K562 (cell line): ENCODE measurements around the gene TMCC1. TPM values are rescaled to one million over a fixed set of nuclear protein-coding genes. Genes with fewer than 3 reads are reported as not detected.

ENCODE experiments used
- ATAC-seq: fragments of 200-7000 bp; cut with Tn5 transposase; 3 replicates; pipeline ENCODE4 v1.9.1; 2020; ENCODE audit warnings: moderate library complexity
- BruUV-seq: library from RNA; stranded (reverse); fragments of 400-500 nt; replicated peaks from 2 replicates; lab custom pipeline; 2021; lab: Mats Ljungman, UMichigan
- CTCF ChIA-PET: fragments of 300-600 bp; formaldehyde crosslinking; extraction: SDS; loops from one replicate; lab custom pipeline; 2021; ENCODE audit warnings: low intra/inter-chr PET ratio; lab: Yijun Ruan, JAX
- POLR2A ChIA-PET: fragments of 300-600, 350-650 bp; sonication (Branson Sonifier 250); formaldehyde crosslinking; extraction: SDS; loops from one replicate; lab custom pipeline; 2021; ENCODE audit warnings: antibody characterized with exemption, inconsistent platforms; lab: Yijun Ruan, JAX
- DNase-seq, 4 experiments: peaks; one replicate each; pipeline versions ENCODE4 v3.0.0 to v3.0.0-alpha.2; 2011 to 2018; ENCODE audit warnings: low spot score in 3 of 4, mixed read lengths in 3 of 4; ENCODE audit errors: extremely low read depth in 1 of 4
- FAIRE-seq: peaks from 2 replicates; lab custom pipeline; 2011; peaks lifted over from hg19 to GRCh38; lab: Jason Lieb, UNC
- H2AFZ ChIP-seq: 2 replicates; pipeline ENCODE4 v1.6.0; 2011; ENCODE audit warnings: low read depth, low read length, control low read depth, inconsistent platforms
- H3K27ac ChIP-seq: fragments of 200-600 bp; 3 replicates; pipeline ENCODE4 v1.8.0; 2011; ENCODE audit warnings: low read depth, mild to moderate bottlenecking, control low read depth, inconsistent platforms, low read length, moderate library complexity, mixed read lengths; ENCODE audit errors: extremely low read depth
- H3K27me3 ChIP-seq, 2 experiments: fragments of 300-600 bp in 1 of 2; 2 replicates in 1 of 2; 3 replicates in 1 of 2; pipeline versions ENCODE4 v1.6.0 to v1.8.0; 2011; ENCODE audit warnings: inconsistent platforms in 2 of 2, low read length in 2 of 2, mild to moderate bottlenecking in 1 of 2, mixed read lengths in 1 of 2, moderate library complexity in 1 of 2; ENCODE audit not compliant: control insufficient read depth in 2 of 2, insufficient read depth in 2 of 2
- H3K36me3 ChIP-seq: fragments of 300-600 bp; 3 replicates; pipeline ENCODE4 v1.8.0; 2011; ENCODE audit warnings: mild to moderate bottlenecking, low read length, inconsistent platforms; ENCODE audit not compliant: control insufficient read depth, insufficient read depth
- H3K4me1 ChIP-seq, 2 experiments: fragments of 200-600 bp in 1 of 2; replicated peaks in 1 of 2; 2 replicates in 1 of 2; 3 replicates in 1 of 2; pipeline versions ENCODE4 v1.5.1 to v1.8.0; 2011; ENCODE audit warnings: inconsistent platforms in 2 of 2, low read length in 2 of 2, mild to moderate bottlenecking in 1 of 2, mixed read lengths in 1 of 2, moderate library complexity in 1 of 2; ENCODE audit not compliant: control insufficient read depth in 2 of 2, insufficient read depth in 2 of 2
- H3K4me2 ChIP-seq: 2 replicates; pipeline ENCODE4 v1.6.1; 2011; ENCODE audit warnings: low read length, control low read depth, inconsistent platforms, mixed read lengths; ENCODE audit not compliant: insufficient read depth
- H3K4me3 ChIP-seq: fragments of 200-600 bp; sonication (generic), shearing (Covaris generic); 2 replicates; pipeline ENCODE4 v1.5.1; 2016; ENCODE audit warnings: control low read depth, inconsistent platforms
- H3K79me2 ChIP-seq: fragments of 200-600 bp; 3 replicates; pipeline ENCODE4 v1.8.0; 2011; ENCODE audit warnings: low read length, inconsistent platforms; ENCODE audit not compliant: control insufficient read depth, insufficient read depth
- H3K9ac ChIP-seq, 2 experiments: 2 replicates each; pipeline versions ENCODE4 v1.6.0 to v1.6.1; 2011; ENCODE audit warnings: low read depth in 2 of 2, low read length in 2 of 2, control low read depth in 1 of 2, inconsistent platforms in 1 of 2, mild to moderate bottlenecking in 1 of 2, mixed read lengths in 1 of 2; ENCODE audit not compliant: insufficient read depth in 1 of 2
- H3K9me1 ChIP-seq: one replicate; pipeline ENCODE4 v1.6.0; 2011; ENCODE audit warnings: inconsistent platforms, mild to moderate bottlenecking, low read length, moderate library complexity; ENCODE audit not compliant: control insufficient read depth, insufficient read depth
- H3K9me3 ChIP-seq: replicated peaks from 2 replicates; pipeline ENCODE4 v1.5.1; 2011; ENCODE audit warnings: low read depth, low read length, inconsistent platforms; ENCODE audit not compliant: control insufficient read depth, insufficient read depth
- H4K20me1 ChIP-seq: replicated peaks from 2 replicates; pipeline ENCODE4 v1.6.1; 2011; ENCODE audit warnings: low read length, inconsistent platforms, mixed read lengths; ENCODE audit not compliant: control insufficient read depth, insufficient read depth
- CXXC5 ChIP-seq: fragments of 250-450 bp; sonication (Bioruptor Pico); IDR thresholded peaks from 2 replicates; pipeline ENCODE4 v1.8.0; 2022; ENCODE audit warnings: inconsistent platforms, mild to moderate bottlenecking, moderate library complexity
- WGBS: fragments of 100-300 bp; shearing (Covaris generic); methylation state at CpG from one replicate; pipeline ENCODE4 v1.1.6; 2016; ENCODE audit warnings: low coverage, mixed read lengths; ENCODE audit not compliant: insufficient coverage; ENCODE audit errors: missing lambda C conversion rate; 5-methylcytosine and 5-hydroxymethylcytosine counted together
- in situ Hi-C: fragments of 300-500 bp; cut with MboI; formaldehyde crosslinking; loops from 4 replicates; pipeline ENCODE4 v1.15.0; 2018; ENCODE audit warnings: inconsistent platforms, mixed read lengths
- intact Hi-C: fragments of 100-400 bp; cut with micrococcal nuclease; formaldehyde crosslinking; loops from 2 replicates; pipeline ENCODE4 v1.14.2; 2022
- polyA plus RNA-seq, 8 experiments: library from polyadenylated mRNA; depleted of rRNA in 4 of 8; stranded (reverse) in 5 of 8; unstranded in 3 of 8; fragments of >200 nt; fragmentation: Nextera tagmentation in 2 of 8; fragmentation: Illumina TruSeq in 1 of 8; extraction: Ambion mirVana in 2 of 8; extraction: Trizol in 1 of 8; gene quantifications; 2 replicates each; pipeline versions ENCODE4 v1.2.1 to v1.2.3, GENCODE V29; 2011 to 2014; ENCODE audit warnings: inconsistent platforms in 1 of 8, missing spikeins in 1 of 8
- total RNA-seq, 7 experiments: library from RNA; depleted of rRNA in 6 of 7; stranded (reverse); fragments of >200 nt in 6 of 7; fragmentation: Illumina TruSeq in 2 of 7; extraction: Trizol in 2 of 7; gene quantifications; 2 replicates each; pipeline versions ENCODE4 v1.2.1 to v1.2.3, GENCODE V29; 2011 to 2021; ENCODE audit warnings: low replicate concordance in 1 of 7
- TF ChIP-seq, protein P1 (sequence below), 2 experiments: fragments of 450-650 bp; formaldehyde crosslinking in 1 of 2; IDR thresholded peaks; 2 replicates each; pipeline versions ENCODE4 v1.4.0 to v1.6.1; 2014 to 2020; ENCODE audit warnings: mild to moderate bottlenecking in 2 of 2, borderline replicate concordance in 1 of 2, low read depth in 1 of 2

The TMCC1 gene
- total and polyA plus RNA-seq, 9 of the 15 experiments (the other 6 are each of a cell fraction or from before 2014, with no cell fraction given) = 0.89 to 8.7 (median 4.0) TPM

DNA sequence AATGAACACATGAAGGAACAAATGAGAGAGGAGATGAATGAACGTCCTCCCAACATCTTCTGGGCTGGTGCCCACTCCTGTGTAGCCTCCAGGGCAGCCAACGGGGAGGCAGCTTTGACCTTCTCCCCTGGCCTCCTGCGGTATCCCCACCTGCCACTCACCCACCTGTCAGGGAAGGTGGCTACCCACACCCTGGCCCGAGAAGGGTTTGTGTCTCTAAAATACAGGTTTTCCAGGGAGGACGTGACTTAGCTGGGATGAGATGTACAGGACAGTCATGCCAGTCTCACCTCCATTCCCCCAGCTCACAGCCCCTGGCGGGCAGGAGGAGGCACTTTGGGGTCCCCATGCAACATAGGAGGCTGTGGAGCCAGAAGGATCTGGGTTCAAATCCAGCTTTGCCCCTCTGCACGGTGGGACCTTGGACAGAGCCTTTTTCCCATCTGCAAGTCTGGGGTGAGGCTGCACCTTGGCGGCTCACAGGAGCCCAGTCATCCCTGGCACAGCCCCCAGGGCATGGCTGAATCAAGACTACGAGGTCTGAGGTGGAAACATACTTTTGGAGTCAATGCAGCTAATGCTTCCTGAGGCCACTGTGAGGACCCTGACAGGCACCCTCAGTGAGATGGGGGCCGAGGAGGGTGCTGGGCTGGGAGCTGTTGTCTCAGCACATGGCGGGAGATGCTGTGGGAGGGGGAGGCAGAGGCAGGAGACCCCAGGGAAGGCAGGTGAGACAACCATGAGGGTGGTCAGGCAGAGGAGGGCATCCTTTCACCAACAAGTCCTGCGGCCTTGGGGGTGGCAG, 275.9 kb downstream of the TMCC1 start:
- H3K4me3 ChIP-seq = no peak overlapping the region
- no peaks in the 10 kb centered on the region for H3K9me1 ChIP-seq
- H3K9me3 ChIP-seq = no peaks in the 10 kb centered on the region
- no peak overlapping the region for H2AFZ ChIP-seq
- no peaks in the 10 kb centered on the region for H3K36me3 ChIP-seq
- ChIA-PET POLR2A (no interaction called here), CTCF (no interaction called here)
- no peaks in the 10 kb centered on the region for H4K20me1 ChIP-seq
- no peak overlapping the region for H3K27ac ChIP-seq
- no peak overlapping the region; a peak in 1 of 4 replicates for H3K9ac ChIP-seq
- BruUV-seq = no TSS peak
- no peak for FAIRE-seq
- 17% methylated on average over 9 of the region's 12 CpGs for WGBS
- no peak for DNase-seq
- H3K4me1 ChIP-seq = peaks cover 10 to 51% of the 10 kb centered on the region in 2 experiments; a peak in 4 of 5 replicates
- H3K4me2 ChIP-seq = no peak overlapping the region
- no peaks in the 10 kb centered on the region for H3K27me3 ChIP-seq
- H3K79me2 ChIP-seq = no peaks in the 10 kb centered on the region
- TF ChIP-seq, protein P1, sequence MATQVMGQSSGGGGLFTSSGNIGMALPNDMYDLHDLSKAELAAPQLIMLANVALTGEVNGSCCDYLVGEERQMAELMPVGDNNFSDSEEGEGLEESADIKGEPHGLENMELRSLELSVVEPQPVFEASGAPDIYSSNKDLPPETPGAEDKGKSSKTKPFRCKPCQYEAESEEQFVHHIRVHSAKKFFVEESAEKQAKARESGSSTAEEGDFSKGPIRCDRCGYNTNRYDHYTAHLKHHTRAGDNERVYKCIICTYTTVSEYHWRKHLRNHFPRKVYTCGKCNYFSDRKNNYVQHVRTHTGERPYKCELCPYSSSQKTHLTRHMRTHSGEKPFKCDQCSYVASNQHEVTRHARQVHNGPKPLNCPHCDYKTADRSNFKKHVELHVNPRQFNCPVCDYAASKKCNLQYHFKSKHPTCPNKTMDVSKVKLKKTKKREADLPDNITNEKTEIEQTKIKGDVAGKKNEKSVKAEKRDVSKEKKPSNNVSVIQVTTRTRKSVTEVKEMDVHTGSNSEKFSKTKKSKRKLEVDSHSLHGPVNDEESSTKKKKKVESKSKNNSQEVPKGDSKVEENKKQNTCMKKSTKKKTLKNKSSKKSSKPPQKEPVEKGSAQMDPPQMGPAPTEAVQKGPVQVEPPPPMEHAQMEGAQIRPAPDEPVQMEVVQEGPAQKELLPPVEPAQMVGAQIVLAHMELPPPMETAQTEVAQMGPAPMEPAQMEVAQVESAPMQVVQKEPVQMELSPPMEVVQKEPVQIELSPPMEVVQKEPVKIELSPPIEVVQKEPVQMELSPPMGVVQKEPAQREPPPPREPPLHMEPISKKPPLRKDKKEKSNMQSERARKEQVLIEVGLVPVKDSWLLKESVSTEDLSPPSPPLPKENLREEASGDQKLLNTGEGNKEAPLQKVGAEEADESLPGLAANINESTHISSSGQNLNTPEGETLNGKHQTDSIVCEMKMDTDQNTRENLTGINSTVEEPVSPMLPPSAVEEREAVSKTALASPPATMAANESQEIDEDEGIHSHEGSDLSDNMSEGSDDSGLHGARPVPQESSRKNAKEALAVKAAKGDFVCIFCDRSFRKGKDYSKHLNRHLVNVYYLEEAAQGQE (IDR thresholded peaks at IDR 0.05; ENCODE audit: borderline replicate concordance) = 0 out of 2 replicates have a peak, but pooled peaks have one; percentile 24
- TF ChIP-seq, protein P1 (CRISPR knock-in tag; IDR thresholded peaks at IDR 0.05; ENCODE audit: low read depth) = no peak
- no peak for TF ChIP-seq CXXC5 (CRISPR knock-in tag)
- in situ Hi-C loops = no loop called here
- intact Hi-C loops = no loop called here
- ATAC-seq = no peak
